ENCODE measurements around the gene YIPF3.

The YIPF3 gene

DNA sequence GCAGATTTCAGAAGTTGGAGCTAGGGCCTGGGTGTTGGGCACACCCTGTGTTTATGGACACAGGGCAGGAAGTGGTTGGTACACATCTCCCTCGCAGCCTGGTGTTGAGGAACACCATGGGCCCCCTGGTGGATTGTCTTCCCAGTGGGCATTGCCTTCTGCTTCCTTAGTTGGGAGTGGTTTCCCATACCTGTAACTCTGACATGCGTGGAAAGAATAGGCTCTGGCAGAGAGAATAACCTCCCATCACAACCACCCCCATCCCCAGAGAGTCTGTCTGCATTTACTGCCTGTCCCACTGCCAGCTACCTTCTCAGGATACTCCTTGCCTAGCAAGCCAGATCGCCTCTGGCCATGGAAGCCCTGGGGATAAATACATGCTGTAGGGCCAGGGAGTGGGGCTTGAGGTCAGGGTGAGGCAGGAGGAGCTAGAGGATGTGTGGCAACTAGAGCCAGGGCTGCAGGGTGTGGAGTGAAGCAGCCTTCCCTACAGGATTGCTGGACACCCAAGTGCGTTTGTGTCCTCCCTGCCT, 21.3 kb downstream of the YIPF3 start:
- TF ChIP-seq, protein P1, sequence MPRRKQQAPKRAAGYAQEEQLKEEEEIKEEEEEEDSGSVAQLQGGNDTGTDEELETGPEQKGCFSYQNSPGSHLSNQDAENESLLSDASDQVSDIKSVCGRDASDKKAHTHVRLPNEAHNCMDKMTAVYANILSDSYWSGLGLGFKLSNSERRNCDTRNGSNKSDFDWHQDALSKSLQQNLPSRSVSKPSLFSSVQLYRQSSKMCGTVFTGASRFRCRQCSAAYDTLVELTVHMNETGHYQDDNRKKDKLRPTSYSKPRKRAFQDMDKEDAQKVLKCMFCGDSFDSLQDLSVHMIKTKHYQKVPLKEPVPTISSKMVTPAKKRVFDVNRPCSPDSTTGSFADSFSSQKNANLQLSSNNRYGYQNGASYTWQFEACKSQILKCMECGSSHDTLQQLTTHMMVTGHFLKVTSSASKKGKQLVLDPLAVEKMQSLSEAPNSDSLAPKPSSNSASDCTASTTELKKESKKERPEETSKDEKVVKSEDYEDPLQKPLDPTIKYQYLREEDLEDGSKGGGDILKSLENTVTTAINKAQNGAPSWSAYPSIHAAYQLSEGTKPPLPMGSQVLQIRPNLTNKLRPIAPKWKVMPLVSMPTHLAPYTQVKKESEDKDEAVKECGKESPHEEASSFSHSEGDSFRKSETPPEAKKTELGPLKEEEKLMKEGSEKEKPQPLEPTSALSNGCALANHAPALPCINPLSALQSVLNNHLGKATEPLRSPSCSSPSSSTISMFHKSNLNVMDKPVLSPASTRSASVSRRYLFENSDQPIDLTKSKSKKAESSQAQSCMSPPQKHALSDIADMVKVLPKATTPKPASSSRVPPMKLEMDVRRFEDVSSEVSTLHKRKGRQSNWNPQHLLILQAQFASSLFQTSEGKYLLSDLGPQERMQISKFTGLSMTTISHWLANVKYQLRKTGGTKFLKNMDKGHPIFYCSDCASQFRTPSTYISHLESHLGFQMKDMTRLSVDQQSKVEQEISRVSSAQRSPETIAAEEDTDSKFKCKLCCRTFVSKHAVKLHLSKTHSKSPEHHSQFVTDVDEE (CRISPR knock-in tag; IDR thresholded peaks at IDR 0.05) = no peak
- TF ChIP-seq ARNTL (CRISPR knock-in tag; IDR thresholded peaks at IDR 0.05; ENCODE audit: borderline replicate concordance, low read depth) (no peak), SNAI2 (CRISPR knock-in tag; IDR thresholded peaks at IDR 0.05) (no peak), ESRRG (CRISPR knock-in tag; IDR thresholded peaks at IDR 0.05) (no peak), ZFP30 (CRISPR knock-in tag; IDR thresholded peaks at IDR 0.05) (no peak), PPARA (CRISPR knock-in tag; IDR thresholded peaks at IDR 0.05; ENCODE audit: borderline replicate concordance) (no peak), ZNF70 (CRISPR knock-in tag; IDR thresholded peaks at IDR 0.05) (no peak), OSR1 (CRISPR knock-in tag; IDR thresholded peaks at IDR 0.05) (no peak), BACH2 (CRISPR knock-in tag; IDR thresholded peaks at IDR 0.05; ENCODE audit: borderline replicate concordance) (no peak), TCF4 (CRISPR knock-in tag; IDR thresholded peaks at IDR 0.05; ENCODE audit: borderline replicate concordance) (no peak)
- TF ChIP-seq, protein P2, sequence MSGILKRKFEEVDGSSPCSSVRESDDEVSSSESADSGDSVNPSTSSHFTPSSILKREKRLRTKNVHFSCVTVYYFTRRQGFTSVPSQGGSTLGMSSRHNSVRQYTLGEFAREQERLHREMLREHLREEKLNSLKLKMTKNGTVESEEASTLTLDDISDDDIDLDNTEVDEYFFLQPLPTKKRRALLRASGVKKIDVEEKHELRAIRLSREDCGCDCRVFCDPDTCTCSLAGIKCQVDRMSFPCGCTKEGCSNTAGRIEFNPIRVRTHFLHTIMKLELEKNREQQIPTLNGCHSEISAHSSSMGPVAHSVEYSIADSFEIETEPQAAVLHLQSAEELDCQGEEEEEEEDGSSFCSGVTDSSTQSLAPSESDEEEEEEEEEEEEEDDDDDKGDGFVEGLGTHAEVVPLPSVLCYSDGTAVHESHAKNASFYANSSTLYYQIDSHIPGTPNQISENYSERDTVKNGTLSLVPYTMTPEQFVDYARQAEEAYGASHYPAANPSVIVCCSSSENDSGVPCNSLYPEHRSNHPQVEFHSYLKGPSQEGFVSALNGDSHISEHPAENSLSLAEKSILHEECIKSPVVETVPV (CRISPR knock-in tag; IDR thresholded peaks at IDR 0.05) = no peak
- TF ChIP-seq, protein P3, sequence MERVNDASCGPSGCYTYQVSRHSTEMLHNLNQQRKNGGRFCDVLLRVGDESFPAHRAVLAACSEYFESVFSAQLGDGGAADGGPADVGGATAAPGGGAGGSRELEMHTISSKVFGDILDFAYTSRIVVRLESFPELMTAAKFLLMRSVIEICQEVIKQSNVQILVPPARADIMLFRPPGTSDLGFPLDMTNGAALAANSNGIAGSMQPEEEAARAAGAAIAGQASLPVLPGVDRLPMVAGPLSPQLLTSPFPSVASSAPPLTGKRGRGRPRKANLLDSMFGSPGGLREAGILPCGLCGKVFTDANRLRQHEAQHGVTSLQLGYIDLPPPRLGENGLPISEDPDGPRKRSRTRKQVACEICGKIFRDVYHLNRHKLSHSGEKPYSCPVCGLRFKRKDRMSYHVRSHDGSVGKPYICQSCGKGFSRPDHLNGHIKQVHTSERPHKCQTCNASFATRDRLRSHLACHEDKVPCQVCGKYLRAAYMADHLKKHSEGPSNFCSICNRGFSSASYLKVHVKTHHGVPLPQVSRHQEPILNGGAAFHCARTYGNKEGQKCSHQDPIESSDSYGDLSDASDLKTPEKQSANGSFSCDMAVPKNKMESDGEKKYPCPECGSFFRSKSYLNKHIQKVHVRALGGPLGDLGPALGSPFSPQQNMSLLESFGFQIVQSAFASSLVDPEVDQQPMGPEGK (CRISPR knock-in tag; IDR thresholded peaks at IDR 0.05; ENCODE audit: borderline replicate concordance) = no peak
- TF ChIP-seq, protein P4, sequence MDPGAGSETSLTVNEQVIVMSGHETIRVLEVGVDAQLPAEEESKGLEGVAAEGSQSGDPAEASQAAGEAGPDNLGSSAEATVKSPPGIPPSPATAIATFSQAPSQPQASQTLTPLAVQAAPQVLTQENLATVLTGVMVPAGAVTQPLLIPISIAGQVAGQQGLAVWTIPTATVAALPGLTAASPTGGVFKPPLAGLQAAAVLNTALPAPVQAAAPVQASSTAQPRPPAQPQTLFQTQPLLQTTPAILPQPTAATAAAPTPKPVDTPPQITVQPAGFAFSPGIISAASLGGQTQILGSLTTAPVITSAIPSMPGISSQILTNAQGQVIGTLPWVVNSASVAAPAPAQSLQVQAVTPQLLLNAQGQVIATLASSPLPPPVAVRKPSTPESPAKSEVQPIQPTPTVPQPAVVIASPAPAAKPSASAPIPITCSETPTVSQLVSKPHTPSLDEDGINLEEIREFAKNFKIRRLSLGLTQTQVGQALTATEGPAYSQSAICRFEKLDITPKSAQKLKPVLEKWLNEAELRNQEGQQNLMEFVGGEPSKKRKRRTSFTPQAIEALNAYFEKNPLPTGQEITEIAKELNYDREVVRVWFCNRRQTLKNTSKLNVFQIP (CRISPR knock-in tag; IDR thresholded peaks at IDR 0.05; ENCODE audit: borderline replicate concordance, low read depth) = no peak

DNA sequence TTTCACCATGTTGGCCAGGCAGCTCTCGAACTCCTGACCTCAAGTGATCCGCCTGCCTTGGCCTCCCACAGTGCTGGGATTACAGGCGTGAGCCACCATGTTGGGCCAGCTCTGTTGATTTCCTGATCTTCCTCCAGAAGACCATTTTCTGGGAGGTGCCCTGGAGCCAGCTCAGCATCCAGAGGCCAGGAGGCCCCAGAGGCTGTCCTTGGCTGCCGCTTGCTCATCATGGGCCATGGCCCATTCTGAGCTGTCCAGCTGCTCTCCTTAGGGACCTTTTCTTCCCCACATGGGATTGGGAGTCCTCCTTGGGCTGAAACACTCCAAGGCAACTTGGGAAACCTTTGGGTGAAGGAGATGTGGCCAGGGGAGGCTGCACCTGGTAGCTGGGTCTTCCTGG, 22.0 kb downstream of the YIPF3 start:
- TF ChIP-seq ZNF8 (CRISPR knock-in tag; IDR thresholded peaks at IDR 0.05) (no peak), RARB (CRISPR knock-in tag; IDR thresholded peaks at IDR 0.05) (no peak), ISL1 (CRISPR knock-in tag; IDR thresholded peaks at IDR 0.05) (no peak), ESRRG (CRISPR knock-in tag; IDR thresholded peaks at IDR 0.05) (no peak)
- TF ChIP-seq, protein P3 (CRISPR knock-in tag; IDR thresholded peaks at IDR 0.05; ENCODE audit: borderline replicate concordance) = no peak
- no peak for ATAC-seq

More for the DNA sequence above, 21.3 kb downstream of the YIPF3 start:
- peak; percentile 35; the same call in 2 of the 3 replicates for ATAC-seq

DNA sequence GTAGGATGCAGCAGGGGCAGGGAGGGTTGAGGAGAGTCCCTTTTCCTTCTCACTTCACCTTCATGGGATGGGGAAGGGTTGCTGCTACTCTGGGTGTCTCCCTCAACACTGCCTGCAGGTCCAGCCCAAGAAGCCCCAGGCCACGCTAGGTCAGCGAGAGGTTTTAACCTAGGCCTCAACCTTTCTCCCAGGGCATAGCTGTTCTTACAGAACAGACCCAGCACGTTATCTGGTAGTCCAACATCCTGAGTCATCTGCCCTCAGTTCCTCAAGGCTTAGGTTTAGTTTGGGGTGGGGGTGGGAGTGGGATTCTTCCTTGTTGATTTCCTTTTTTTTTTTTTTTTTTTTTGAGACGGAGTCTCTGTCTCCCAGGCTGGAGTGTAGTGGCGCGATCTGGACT, 22.4 kb downstream of the YIPF3 start:
- no peak for ATAC-seq
- TF ChIP-seq ZNF70 (CRISPR knock-in tag; IDR thresholded peaks at IDR 0.05) (no peak), ZC3H10 (CRISPR knock-in tag; IDR thresholded peaks at IDR 0.05) (no peak), GLIS3 (CRISPR knock-in tag; IDR thresholded peaks at IDR 0.05) (no peak), CSDC2 (CRISPR knock-in tag; IDR thresholded peaks at IDR 0.05) (no peak), TOX (CRISPR knock-in tag; IDR thresholded peaks at IDR 0.05; ENCODE audit: borderline replicate concordance) (no peak)
- TF ChIP-seq, protein P4 (CRISPR knock-in tag; IDR thresholded peaks at IDR 0.05; ENCODE audit: borderline replicate concordance, low read depth) = no peak
- TF ChIP-seq, protein P3 (CRISPR knock-in tag; IDR thresholded peaks at IDR 0.05; ENCODE audit: borderline replicate concordance) = no peak
- TF ChIP-seq, protein P1 (CRISPR knock-in tag; IDR thresholded peaks at IDR 0.05) = no peak

Data from SK-N-SH treated with all-trans-retinoic acid at 6 μM for 48 hours (cell line).